Stimulated activated CD8-positive, alpha-beta memory T cell treated with anti-CD3 and anti-CD28 coated beads, Interleukin-7, amount 100 ng/mL, for 1 hour (primary cell): ENCODE measurements around the gene KIF19.
A peak's percentile ranks its signal among the peaks of the same experiment; 100 is the strongest.

Experiments used
- DNase-seq, 2 donors: peaks; one replicate each; pipeline ENCODE4 v3.0.0-alpha.2; 2020; ENCODE audit warnings: low read depth in 2 of 2

Gene KIF19

GRCh38 chr17:74361230-74362068 lies 35.4 kb downstream of the KIF19 start, which contains the start of gene BTBD17:
Gene BTBD17 (minus strand): TSS chr17:74361868. CDS start chr17:74361819, 49 bp downstream.
- no peak for DNase-seq

GRCh38 chr17:74362069-74362405 lies 36.0 kb downstream of the KIF19 start:
- DNase-seq: no peak

GRCh38 chr17:74362810-74363498 lies 36.9 kb downstream of the KIF19 start:
- DNase-seq: no peak

GRCh38 chr17:74367206-74367605 lies 41.2 kb downstream of the KIF19 start, which contains the start of gene GPR142:
Gene GPR142 (plus strand): TSS chr17:74367506. CDS start chr17:74369541, 2,035 bp downstream.
- no peak for DNase-seq

- DNase-seq: peak; percentile 42 to 52
These were observed 42.5 kb downstream of the KIF19 start for GRCh38 chr17:74368341-74369081.

- peak in 1 of 2 donors; percentile 31 for DNase-seq
These were observed 43.2 kb downstream of the KIF19 start for GRCh38 chr17:74369221-74369620.

GRCh38 chr17:74369665-74370490 lies 43.9 kb downstream of the KIF19 start:
- no peak for DNase-seq

GRCh38 chr17:74371653-74372147 lies 45.7 kb downstream of the KIF19 start:
- no peak for DNase-seq

- DNase-seq: no peak
These were observed 46.4 kb downstream of the KIF19 start for GRCh38 chr17:74372426-74372825.

- DNase-seq: no peak
These were observed 48.0 kb downstream of the KIF19 start for GRCh38 chr17:74373838-74374606.

GRCh38 chr17:74374858-74375257 lies 48.8 kb downstream of the KIF19 start:
- DNase-seq: no peak

- DNase-seq: peak; percentile 79 to 96
These were observed 53.6 kb downstream of the KIF19 start for GRCh38 chr17:74379495-74380085.

GRCh38 chr17:74380086-74380958 lies 54.3 kb downstream of the KIF19 start:
- DNase-seq: no peak

GRCh38 chr17:74380959-74381808 lies 55.2 kb downstream of the KIF19 start:
- no peak for DNase-seq

GRCh38 chr17:74383141-74383540 lies 57.1 kb downstream of the KIF19 start:
- no peak for DNase-seq

GRCh38 chr17:74385201-74385600 lies 59.2 kb downstream of the KIF19 start:
- no peak for DNase-seq

- no peak for DNase-seq
These were observed 60.4 kb downstream of the KIF19 start for GRCh38 chr17:74386386-74386785.
